Measurements from ENCODE around the gene CPN2.
A peak's percentile ranks its signal among the peaks of the same experiment; 100 is the strongest.

The CPN2 gene

GRCh38 chr3:194318511-194319161, 32.5 kb downstream of the CPN2 start:
- DNase-seq (ENCODE audit: extremely low spot score) = no peak
- POLR2A ChIA-PET = no interaction called here
- CTCF ChIA-PET = no interaction called here

DNA sequence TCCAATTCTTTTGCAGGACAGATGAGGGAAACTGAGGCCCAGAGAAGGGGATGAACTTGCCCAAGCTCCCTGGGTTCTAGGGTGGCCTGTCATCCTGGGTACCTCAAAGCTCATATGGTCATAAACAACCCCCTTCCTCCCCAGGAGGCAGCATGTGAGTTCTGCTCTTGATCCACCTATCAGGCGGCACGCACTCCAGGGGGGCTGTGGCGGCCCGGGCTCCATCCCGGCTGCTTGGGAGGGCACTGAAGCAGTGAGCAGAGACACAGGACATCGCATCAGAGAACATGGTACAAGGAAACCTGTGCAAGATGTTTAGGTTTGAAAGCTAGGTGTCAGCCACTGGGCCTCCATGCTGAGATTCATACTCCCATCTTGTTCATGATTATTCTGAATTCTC, 34.2 kb downstream of the CPN2 start:
- CTCF ChIA-PET = interaction anchor here (1.2 to 1.8 kb wide), 2 partner anchors 47 to 528 kb away, joined by 5 to 6 read pairs; no protein-coding TSS in a partner anchor
- no peak for DNase-seq (ENCODE audit: extremely low spot score)
- POLR2A ChIA-PET = interaction anchor here (1.0 to 2.5 kb wide), 2 partner anchors 179 to 183 kb away, joined by 3 to 41 read pairs; partner anchors contain the start of gene HES1
- TF ChIP-seq SP1 (IDR thresholded peaks at IDR 0.05) (no peak), BHLHE40 (IDR thresholded peaks at IDR 0.05; ENCODE audit: borderline replicate concordance) (no peak), FOXM1 (IDR thresholded peaks at IDR 0.05; ENCODE audit: borderline replicate concordance) (no peak), ELF4 (IDR thresholded peaks at IDR 0.05) (no peak), L3MBTL2 (conservative IDR thresholded peaks at IDR 0.05) (no peak)

More at GRCh38 chr3:194318511-194319161, 32.5 kb downstream of the CPN2 start:
- TF ChIP-seq FOXA1 (IDR thresholded peaks at IDR 0.05) (no peak), CTBP1 (IDR thresholded peaks at IDR 0.05; ENCODE audit: borderline replicate concordance) (no peak), SUZ12 (IDR thresholded peaks at IDR 0.05) (no peak), HDGF (IDR thresholded peaks at IDR 0.05; ENCODE audit: borderline replicate concordance) (no peak), ARNT (IDR thresholded peaks at IDR 0.05) (no peak), ELF4 (IDR thresholded peaks at IDR 0.05) (no peak), L3MBTL2 (conservative IDR thresholded peaks at IDR 0.05) (no peak), TARDBP (IDR thresholded peaks at IDR 0.05) (no peak), SP1 (IDR thresholded peaks at IDR 0.05) (no peak), NFRKB (IDR thresholded peaks at IDR 0.05) (no peak), LEF1 (IDR thresholded peaks at IDR 0.05; ENCODE audit: borderline replicate concordance) (no peak), BHLHE40 (IDR thresholded peaks at IDR 0.05; ENCODE audit: borderline replicate concordance) (no peak), FOXK2 (IDR thresholded peaks at IDR 0.05) (no peak)
- TF ChIP-seq, protein P1, sequence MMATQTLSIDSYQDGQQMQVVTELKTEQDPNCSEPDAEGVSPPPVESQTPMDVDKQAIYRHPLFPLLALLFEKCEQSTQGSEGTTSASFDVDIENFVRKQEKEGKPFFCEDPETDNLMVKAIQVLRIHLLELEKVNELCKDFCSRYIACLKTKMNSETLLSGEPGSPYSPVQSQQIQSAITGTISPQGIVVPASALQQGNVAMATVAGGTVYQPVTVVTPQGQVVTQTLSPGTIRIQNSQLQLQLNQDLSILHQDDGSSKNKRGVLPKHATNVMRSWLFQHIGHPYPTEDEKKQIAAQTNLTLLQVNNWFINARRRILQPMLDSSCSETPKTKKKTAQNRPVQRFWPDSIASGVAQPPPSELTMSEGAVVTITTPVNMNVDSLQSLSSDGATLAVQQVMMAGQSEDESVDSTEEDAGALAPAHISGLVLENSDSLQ (IDR thresholded peaks at IDR 0.05) = no peak

DNA sequence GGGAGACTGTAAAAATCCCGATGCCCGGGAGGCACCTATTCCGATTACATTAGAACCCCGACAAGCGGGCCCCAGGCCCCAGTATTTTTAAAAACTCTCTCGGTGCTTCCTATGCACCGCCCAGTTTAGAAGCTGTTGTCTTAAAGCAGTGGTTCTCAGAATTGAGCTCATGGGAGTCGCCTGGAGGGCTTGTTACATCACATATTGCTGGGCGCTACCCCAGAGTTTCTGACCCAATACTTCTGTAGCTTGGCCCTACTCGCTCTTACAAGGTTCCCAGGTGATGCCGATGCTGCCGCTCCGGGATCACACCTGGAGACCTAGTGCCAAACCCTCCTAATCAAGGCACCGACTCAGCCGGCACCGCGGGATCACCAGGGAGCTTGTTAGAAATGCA, 35.2 kb downstream of the CPN2 start:
- DNase-seq (ENCODE audit: extremely low spot score) = no peak
- ChIA-PET POLR2A (interaction anchor here (1.0 to 2.5 kb wide), 4 partner anchors 55 to 535 kb away, joined by 3 to 41 read pairs (median 8); partner anchors contain the start of gene HES1), CTCF (interaction anchor here (0.6 to 1.8 kb wide), 16 partner anchors 10 to 607 kb away, joined by 3 to 35 read pairs (median 4); partner anchors contain the start of gene HES1)
- TF ChIP-seq SP1 (IDR thresholded peaks at IDR 0.05) = no peak
- TF ChIP-seq NFRKB (IDR thresholded peaks at IDR 0.05) = no peak
- TF ChIP-seq ARNT (IDR thresholded peaks at IDR 0.05) = no peak
- no peak for TF ChIP-seq ZNF384 (IDR thresholded peaks at IDR 0.05)
- no peak for TF ChIP-seq FOXK2 (IDR thresholded peaks at IDR 0.05)
- no peak for TF ChIP-seq SUZ12 (IDR thresholded peaks at IDR 0.05)
- no peak for TF ChIP-seq BHLHE40 (IDR thresholded peaks at IDR 0.05; ENCODE audit: borderline replicate concordance)
- no peak for TF ChIP-seq CTBP1 (IDR thresholded peaks at IDR 0.05; ENCODE audit: borderline replicate concordance)
- TF ChIP-seq FOXA1 (IDR thresholded peaks at IDR 0.05) = no peak
- no peak for TF ChIP-seq L3MBTL2 (conservative IDR thresholded peaks at IDR 0.05)
- no peak for TF ChIP-seq HDGF (IDR thresholded peaks at IDR 0.05; ENCODE audit: borderline replicate concordance)
- no peak for TF ChIP-seq LEF1 (IDR thresholded peaks at IDR 0.05; ENCODE audit: borderline replicate concordance)
- TF ChIP-seq FOXM1 (IDR thresholded peaks at IDR 0.05; ENCODE audit: borderline replicate concordance) = no peak
- TF ChIP-seq ELF4 (IDR thresholded peaks at IDR 0.05) = no peak

GRCh38 chr3:194315088-194315964, 35.8 kb downstream of the CPN2 start:
- POLR2A ChIA-PET = interaction anchor here (1.0 to 3.0 kb wide), 6 partner anchors 55 to 535 kb away, joined by 3 to 41 read pairs (median 10); partner anchors contain the start of gene HES1
- peak; percentile 84 for DNase-seq (ENCODE audit: extremely low spot score)
- TF ChIP-seq, protein P1 (IDR thresholded peaks at IDR 0.05) = no peak
- TF ChIP-seq L3MBTL2 (conservative IDR thresholded peaks at IDR 0.05) = no peak
- no peak for TF ChIP-seq ARNT (IDR thresholded peaks at IDR 0.05)
- no peak for TF ChIP-seq CTBP1 (IDR thresholded peaks at IDR 0.05; ENCODE audit: borderline replicate concordance)
- TF ChIP-seq BHLHE40 (IDR thresholded peaks at IDR 0.05; ENCODE audit: borderline replicate concordance) = no peak
- TF ChIP-seq TARDBP (IDR thresholded peaks at IDR 0.05) = no peak
- TF ChIP-seq FOXM1 (IDR thresholded peaks at IDR 0.05; ENCODE audit: borderline replicate concordance) = no peak
- CTCF ChIA-PET = interaction anchor here (0.6 to 1.8 kb wide), 14 partner anchors 13 to 540 kb away, joined by 3 to 35 read pairs (median 4); partner anchors contain the start of gene HES1

DNA sequence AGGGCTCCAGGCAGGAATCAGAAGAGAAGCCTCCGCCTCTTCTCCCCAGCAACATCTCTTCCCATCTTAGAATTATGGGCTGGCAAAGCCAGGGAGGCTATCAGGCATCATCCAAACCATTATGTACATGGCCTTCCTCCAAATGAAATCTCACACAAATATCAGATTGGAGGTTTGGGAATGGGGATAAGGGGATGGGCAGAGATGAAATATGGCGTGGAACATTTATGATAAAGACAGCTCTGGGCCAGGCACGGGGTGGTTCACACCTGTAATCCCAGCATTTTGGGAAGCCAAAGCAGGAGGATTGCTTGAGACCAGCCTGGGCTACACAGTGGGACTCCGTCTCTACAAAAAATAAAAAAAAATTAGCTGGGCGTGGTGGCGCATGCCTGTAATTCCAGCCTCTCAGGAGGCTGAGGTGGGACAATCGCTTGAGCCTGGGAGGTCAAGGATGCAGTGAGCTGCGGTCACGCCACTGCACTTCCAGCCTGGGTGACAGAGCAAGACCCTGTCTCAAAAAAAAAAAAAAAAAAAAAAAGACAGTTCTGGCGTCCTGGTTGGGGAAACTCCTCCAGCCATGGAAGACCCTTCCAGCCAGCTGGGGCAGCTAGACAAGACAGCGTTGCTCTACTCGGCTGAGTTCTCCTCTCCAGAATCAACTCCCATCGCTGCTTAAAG, 36.6 kb downstream of the CPN2 start:
- POLR2A ChIA-PET = interaction anchor here (1.8 to 3.0 kb wide), 3 partner anchors 173 to 178 kb away, joined by 10 to 14 read pairs (median 11); partner anchors contain the start of gene HES1
- TF ChIP-seq ELF4 (IDR thresholded peaks at IDR 0.05) (no peak), ZNF384 (IDR thresholded peaks at IDR 0.05) (peak; percentile 64; the same call in 1 of the 2 replicates)
- DNase-seq (ENCODE audit: extremely low spot score) = no peak
- CTCF ChIA-PET = interaction anchor here (0.7 to 0.8 kb wide), 2 partner anchors 93 to 97 kb away, joined by 3 read pairs; no protein-coding TSS in a partner anchor

Measured in HEK293T (cell line).